ENCODE measurements around the gene JMJD7.
A peak's percentile ranks its signal among the peaks of the same experiment; 100 is the strongest.

JMJD7 gene

GRCh38 chr15:41794081-41794480, 33.8 kb upstream of the JMJD7 start:
- H3K36me3 Mint-ChIP-seq, result peaks cover 9% of the 10 kb centered on the region
- H3K4me3 Mint-ChIP-seq, result no peak overlapping the region
- no peak for ATAC-seq
- no peaks in the 10 kb centered on the region for H3K27me3 Mint-ChIP-seq
- no peaks in the 10 kb centered on the region for H3K9me3 Mint-ChIP-seq
- H3K4me1 Mint-ChIP-seq, result peaks cover 79% of the 10 kb centered on the region
- H3K27ac Mint-ChIP-seq, result no peak overlapping the region

GRCh38 chr15:41795996-41796856, 31.7 kb upstream of the JMJD7 start:
- ATAC-seq, result no peak
- H3K27ac Mint-ChIP-seq, result peak overlapping the region; percentile 57

DNA sequence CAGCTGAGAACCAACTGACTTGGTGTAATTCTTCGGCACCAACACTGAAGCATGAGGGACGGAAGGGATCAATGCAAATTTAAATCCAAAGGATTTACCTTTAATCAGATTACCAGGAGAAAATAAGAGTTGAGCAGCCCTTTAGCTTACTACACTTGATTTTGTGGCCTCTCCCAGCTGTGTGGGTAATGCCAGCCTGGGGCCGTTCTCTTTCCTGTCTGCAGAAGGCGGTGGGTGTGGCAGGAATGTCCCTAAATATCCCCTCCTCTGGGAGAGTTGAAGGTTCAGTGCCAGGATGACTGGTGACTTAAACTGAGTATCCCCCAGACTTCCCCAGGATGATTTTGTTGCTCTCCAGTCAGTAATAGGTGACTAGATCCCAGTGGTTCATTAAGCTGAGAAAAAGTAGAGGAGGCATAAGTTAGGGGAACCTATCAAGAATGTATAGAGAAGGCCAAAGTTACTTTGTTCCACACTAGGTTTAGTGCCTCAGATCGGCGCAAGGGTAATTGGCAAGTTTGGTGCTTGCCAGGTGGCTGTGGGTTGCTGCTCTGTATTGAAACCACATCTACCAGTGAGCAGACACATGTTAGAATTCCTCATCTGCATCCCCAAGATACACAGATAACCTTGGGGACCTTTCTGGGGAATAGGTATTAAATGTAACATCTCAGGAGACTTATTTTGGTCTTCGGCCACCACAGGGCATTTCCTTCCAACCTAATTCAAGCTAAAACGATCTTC, 30.5 kb upstream of the JMJD7 start:
- Mint-ChIP-seq H3K36me3 (peaks cover 28% of the 10 kb centered on the region), H3K4me1 (peaks cover 63% of the 10 kb centered on the region), H3K27ac (peak overlapping the region; percentile 57)

More at GRCh38 chr15:41795996-41796856, 31.7 kb upstream of the JMJD7 start:
- Mint-ChIP-seq H3K36me3 (peaks cover 27% of the 10 kb centered on the region), H3K4me3 (no peak overlapping the region), H3K27me3 (no peaks in the 10 kb centered on the region), H3K9me3 (no peaks in the 10 kb centered on the region), H3K4me1 (peaks cover 73% of the 10 kb centered on the region)

DNA sequence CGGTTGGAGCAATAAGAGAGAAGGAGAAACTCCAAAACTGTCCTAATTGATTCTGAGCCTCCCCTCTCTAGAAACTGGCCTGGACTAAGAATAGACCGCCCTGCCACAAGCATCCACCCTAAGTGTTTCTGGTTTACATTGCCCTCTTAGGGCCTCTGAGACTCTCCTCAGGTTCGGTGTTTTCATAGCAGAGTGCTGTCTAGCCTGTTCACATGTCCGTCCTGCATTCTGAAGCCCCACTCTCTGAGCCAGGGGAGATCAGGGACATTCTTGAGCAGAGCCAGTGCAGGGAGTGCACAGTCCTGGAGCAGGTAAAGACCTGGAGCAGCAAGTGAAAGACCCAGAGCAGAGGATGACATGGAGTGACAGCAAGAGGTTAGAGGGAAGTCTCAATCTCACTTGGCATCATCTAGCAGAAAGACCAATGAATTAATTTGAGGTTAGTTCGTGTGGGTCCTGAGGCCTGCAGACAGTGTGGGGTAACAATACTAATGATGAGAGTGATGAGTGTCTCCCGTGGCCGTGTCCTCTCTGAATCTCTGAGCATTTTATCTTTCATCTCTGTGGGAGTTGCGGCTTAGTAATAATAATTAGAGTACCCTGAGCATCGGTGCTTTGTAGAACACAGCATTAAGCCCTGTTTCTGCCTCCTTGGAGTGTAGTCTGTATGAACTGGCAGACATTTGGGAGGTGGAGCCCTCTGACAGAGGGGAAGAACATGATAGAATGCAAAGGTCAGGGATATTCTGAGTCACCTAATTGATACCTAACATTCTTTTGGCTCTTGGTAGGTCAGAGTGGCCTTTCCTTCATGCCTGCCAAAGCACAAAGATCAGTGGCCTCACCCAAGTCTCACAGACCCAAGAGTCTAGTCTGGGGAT, 29.0 kb upstream of the JMJD7 start:
- Mint-ChIP-seq H3K36me3 (peaks cover 27% of the 10 kb centered on the region), H3K4me1 (peaks cover 58% of the 10 kb centered on the region), H3K9me3 (no peaks in the 10 kb centered on the region), H3K4me3 (no peak overlapping the region), H3K27me3 (no peaks in the 10 kb centered on the region), H3K27ac (peak overlapping the region; percentile 84)
- ATAC-seq, result peak; percentile 90

More for the DNA sequence above, 30.5 kb upstream of the JMJD7 start:
- Mint-ChIP-seq H3K27me3 (no peaks in the 10 kb centered on the region), H3K9me3 (no peaks in the 10 kb centered on the region), H3K4me3 (no peak overlapping the region)
- ATAC-seq, result peak; percentile 29

DNA sequence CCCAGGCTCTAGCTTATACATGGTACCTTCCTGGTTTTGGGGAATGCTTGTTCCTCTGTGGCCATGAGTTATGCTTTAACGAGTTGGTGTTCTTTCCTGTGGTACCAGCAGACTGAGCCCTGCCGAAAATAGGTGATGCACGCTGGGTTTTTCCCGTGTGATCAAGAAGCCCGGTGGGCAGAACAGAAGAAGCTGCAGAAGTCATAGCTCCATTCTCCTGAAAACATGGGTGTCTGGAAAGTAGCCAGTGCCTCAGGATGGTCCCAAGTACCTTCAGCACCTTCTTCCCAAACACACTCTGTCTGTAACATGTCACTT, 28.4 kb upstream of the JMJD7 start:
- H3K36me3 Mint-ChIP-seq, result peaks cover 30% of the 10 kb centered on the region

DNA sequence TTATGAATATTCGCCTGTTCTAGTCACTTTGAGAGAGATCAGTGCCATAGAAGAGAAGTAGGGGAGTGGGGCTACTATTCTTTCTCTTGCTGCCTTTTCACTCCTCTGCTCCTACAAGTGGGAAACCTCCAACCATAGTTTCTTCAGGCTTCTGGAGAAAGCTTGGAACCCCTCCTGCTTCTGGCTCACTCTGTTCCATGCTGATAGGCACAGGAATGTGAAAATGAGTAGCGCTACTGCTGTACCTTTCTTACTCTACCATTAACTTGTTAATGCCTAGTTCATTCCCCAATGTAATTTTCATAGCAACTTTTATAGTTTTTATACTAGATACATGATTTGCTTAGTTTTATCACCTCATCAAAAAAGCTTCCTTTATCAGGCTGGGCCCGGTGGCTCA, 26.7 kb upstream of the JMJD7 start:
- Mint-ChIP-seq H3K4me1 (peaks cover 45% of the 10 kb centered on the region), H3K4me3 (no peak overlapping the region), H3K27ac (no peak overlapping the region), H3K9me3 (no peaks in the 10 kb centered on the region), H3K36me3 (peaks cover 32% of the 10 kb centered on the region), H3K27me3 (no peaks in the 10 kb centered on the region)
- ATAC-seq, result no peak

More for the DNA sequence above, 28.4 kb upstream of the JMJD7 start:
- no peaks in the 10 kb centered on the region for H3K27me3 Mint-ChIP-seq
- H3K4me1 Mint-ChIP-seq, result peaks cover 59% of the 10 kb centered on the region
- peak overlapping the region; percentile 84 for H3K27ac Mint-ChIP-seq
- H3K4me3 Mint-ChIP-seq, result peak overlapping the region; percentile 18
- no peaks in the 10 kb centered on the region for H3K9me3 Mint-ChIP-seq
- no peak for ATAC-seq

DNA sequence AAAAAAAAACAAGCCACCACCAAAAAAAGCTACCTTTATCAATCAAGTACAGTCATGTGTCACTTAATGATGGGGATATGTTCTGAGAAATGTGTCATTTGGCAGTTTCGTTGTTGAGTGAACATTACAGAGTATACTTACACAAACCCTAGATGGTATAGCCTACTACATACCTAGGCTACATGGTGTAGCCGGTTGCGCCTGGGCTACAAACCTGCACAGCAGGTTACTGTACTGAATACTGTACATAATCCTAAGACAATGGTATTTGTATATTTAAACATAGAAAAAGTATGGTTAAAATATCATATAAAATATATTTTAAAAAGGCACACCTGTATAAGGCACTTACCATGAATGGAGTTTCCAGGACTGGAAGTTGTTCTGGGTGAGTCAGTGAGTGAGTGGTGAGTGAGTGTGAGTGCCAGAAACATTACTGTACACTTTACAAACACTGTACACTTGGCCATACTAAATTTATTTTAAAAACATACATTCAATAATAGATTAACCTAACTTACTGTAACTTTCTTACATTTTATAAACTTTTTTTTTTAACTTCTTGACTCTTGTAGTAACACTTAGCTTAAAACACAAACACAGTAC, 25.9 kb upstream of the JMJD7 start:
- no peak for ATAC-seq
- Mint-ChIP-seq H3K36me3 (peaks cover 35% of the 10 kb centered on the region), H3K4me1 (peaks cover 39% of the 10 kb centered on the region), H3K9me3 (no peaks in the 10 kb centered on the region), H3K4me3 (no peak overlapping the region), H3K27me3 (no peaks in the 10 kb centered on the region), H3K27ac (no peak overlapping the region)

- Mint-ChIP-seq H3K4me1 (peaks cover 19% of the 10 kb centered on the region), H3K27me3 (no peaks in the 10 kb centered on the region), H3K27ac (peak overlapping the region; percentile 50), H3K9me3 (no peaks in the 10 kb centered on the region), H3K36me3 (peaks cover 39% of the 10 kb centered on the region), H3K4me3 (no peak overlapping the region)
- ATAC-seq, result no peak
These were observed 23.5 kb upstream of the JMJD7 start for GRCh38 chr15:41804361-41804760.

- no peak for ATAC-seq
- peaks cover 33% of the 10 kb centered on the region for H3K36me3 Mint-ChIP-seq
- H3K27ac Mint-ChIP-seq, result peak overlapping the region; percentile 50
These were observed 22.8 kb upstream of the JMJD7 start for GRCh38 chr15:41804916-41805666.

GRCh38 chr15:41805711-41806110, 22.2 kb upstream of the JMJD7 start:
- Mint-ChIP-seq H3K27ac (peak overlapping the region; percentile 22), H3K9me3 (no peaks in the 10 kb centered on the region), H3K4me1 (peaks cover 13% of the 10 kb centered on the region)

More at GRCh38 chr15:41804916-41805666, 22.8 kb upstream of the JMJD7 start:
- Mint-ChIP-seq H3K27me3 (no peaks in the 10 kb centered on the region), H3K9me3 (no peaks in the 10 kb centered on the region), H3K4me1 (peaks cover 17% of the 10 kb centered on the region), H3K4me3 (no peak overlapping the region)

DNA sequence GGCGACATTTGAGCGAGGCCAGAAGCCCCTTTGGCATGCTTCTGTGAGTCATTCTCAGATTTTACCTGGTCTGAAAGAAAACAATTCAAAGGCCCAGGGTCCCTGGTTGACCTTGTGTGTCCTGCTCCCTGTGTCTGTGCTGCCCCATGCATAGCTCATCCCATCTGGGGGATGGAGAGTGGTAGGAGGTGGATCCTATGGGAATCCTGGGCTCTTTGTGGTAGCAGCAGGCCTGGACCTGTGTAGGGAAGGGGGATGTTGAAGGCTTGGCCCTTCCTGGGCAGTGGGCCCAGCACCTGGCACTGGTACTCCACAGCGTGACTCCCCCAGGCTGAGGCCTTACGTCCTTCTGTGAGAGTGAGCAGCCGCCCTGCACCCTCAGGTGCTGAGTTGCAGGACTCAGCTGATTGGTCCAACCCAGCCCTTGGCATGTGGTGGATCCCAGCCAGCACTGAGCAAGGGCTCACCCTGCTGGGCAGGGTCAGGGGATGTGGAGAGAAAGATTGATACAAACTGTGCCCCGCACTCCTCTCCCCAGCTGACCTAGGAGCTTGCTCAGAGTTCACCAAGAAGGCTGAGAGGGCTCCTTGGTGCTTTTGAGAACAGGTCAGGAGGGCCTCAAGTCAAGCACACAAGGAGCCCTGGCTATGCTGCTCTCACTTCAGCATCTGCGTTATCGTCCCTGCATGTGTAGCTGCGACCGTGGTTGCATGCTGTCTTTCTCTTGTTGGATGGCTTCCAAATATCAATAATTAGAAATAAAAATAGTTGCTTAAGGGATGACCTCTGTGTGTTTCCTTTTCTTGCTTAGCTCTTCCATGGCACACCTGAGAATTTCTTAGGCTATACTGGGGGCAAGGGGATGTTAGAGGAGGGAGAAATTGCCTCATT, 21.4 kb upstream of the JMJD7 start:
- no peak overlapping the region for H3K4me3 Mint-ChIP-seq
- no peaks in the 10 kb centered on the region for H3K27me3 Mint-ChIP-seq
- H3K36me3 Mint-ChIP-seq, result peaks cover 18% of the 10 kb centered on the region
- H3K9me3 Mint-ChIP-seq, result no peaks in the 10 kb centered on the region
- peak; percentile 14 for ATAC-seq
- H3K4me1 Mint-ChIP-seq, result peaks cover 18% of the 10 kb centered on the region
- peak overlapping the region; percentile 22 for H3K27ac Mint-ChIP-seq

More at GRCh38 chr15:41805711-41806110, 22.2 kb upstream of the JMJD7 start:
- Mint-ChIP-seq H3K36me3 (peaks cover 27% of the 10 kb centered on the region), H3K27me3 (no peaks in the 10 kb centered on the region), H3K4me3 (no peak overlapping the region)
- no peak for ATAC-seq

- Mint-ChIP-seq H3K27me3 (no peaks in the 10 kb centered on the region), H3K4me1 (peaks cover 17% of the 10 kb centered on the region), H3K27ac (no peak overlapping the region), H3K9me3 (no peaks in the 10 kb centered on the region), H3K4me3 (no peak overlapping the region), H3K36me3 (peaks cover 27% of the 10 kb centered on the region)
- ATAC-seq, result no peak
These were observed 18.8 kb upstream of the JMJD7 start for GRCh38 chr15:41809121-41809520.

DNA sequence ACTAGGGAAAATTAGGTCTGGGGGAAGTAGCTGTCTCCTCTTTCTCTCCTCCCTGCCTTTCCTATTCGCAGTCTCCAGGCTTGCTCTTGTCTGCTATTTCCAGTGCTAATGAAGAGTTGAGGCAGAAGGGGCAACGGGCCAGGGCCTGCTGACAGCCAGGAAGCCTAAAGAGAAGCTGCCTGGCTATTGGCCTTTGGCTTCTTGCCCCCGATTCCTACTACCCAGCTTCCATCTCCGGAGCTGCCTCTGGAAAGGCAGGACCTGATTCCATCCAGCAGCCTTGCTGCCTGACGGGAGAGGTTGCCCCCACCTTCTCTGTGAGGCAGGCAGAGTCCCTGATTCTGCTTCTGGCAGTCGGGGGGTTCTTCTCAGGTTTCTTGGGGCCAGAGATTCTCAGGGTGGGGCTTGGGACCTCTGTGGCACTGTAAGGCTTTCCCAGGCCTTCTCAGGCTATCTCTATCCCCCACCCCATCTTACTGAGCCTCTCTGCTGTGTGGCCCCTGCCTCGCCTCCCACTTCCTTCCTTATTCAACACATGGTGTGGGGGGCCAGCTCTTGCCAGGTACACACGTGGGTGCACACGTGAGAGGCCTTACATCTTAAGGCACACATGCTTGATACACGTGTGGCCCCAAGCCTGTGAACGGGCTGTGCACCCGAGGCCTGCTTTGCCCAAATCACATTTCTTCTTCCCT, 18.2 kb upstream of the JMJD7 start:
- Mint-ChIP-seq H3K9me3 (no peaks in the 10 kb centered on the region), H3K27ac (peak overlapping the region; percentile 15), H3K4me3 (no peak overlapping the region)

More for the DNA sequence above, 18.2 kb upstream of the JMJD7 start:
- H3K36me3 Mint-ChIP-seq, result peaks cover 26% of the 10 kb centered on the region
- no peak for ATAC-seq
- peaks cover 12% of the 10 kb centered on the region for H3K4me1 Mint-ChIP-seq
- H3K27me3 Mint-ChIP-seq, result no peaks in the 10 kb centered on the region
